Lower leg skin (tissue), 4 donors: ENCODE measurements around the gene PTPN2. TPM values are rescaled to one million over a fixed set of nuclear protein-coding genes. Genes with fewer than 3 reads are reported as not detected.

ENCODE experiments used
- DNase-seq, 2 donors: peaks; one replicate each; pipeline ENCODE4 v3.0.0-alpha.2; 2019; ENCODE audit warnings: low spot score in 2 of 2
- H3K4me3 ChIP-seq: fragments of 200-600 bp; sonication (generic); 2 replicates; pipeline ENCODE4 v1.5.1; 2017; ENCODE audit warnings: mild to moderate bottlenecking, low read depth; ENCODE audit not compliant: poor library complexity, severe bottlenecking
- CTCF ChIP-seq, 3 donors: fragments of 450-650 bp; IDR thresholded peaks; one replicate each; pipeline ENCODE4 v1.5.1; 2016; ENCODE audit warnings: antibody characterized with exemption in 3 of 3, mild to moderate bottlenecking in 3 of 3, moderate library complexity in 2 of 3
- POLR2A ChIP-seq, 2 donors: fragments of 450-650 bp; IDR thresholded peaks; one replicate each; pipeline ENCODE4 v1.6.1; 2016 to 2017; ENCODE audit warnings: antibody characterized with exemption in 2 of 2, mild to moderate bottlenecking in 1 of 2, moderate library complexity in 1 of 2
- WGBS, 2 donors: methylation state at CpG; one replicate each; pipeline ENCODE4 v1.1.5; 2018; 5-methylcytosine and 5-hydroxymethylcytosine counted together
- intact Hi-C: fragments of 100-400 bp; cut with DNase I; formaldehyde crosslinking; loops from one replicate; pipeline ENCODE4 v1.15.0; 2023; ENCODE audit warnings: low total_unique reads
- total RNA-seq, 4 donors: library from RNA; depleted of rRNA; stranded (reverse); fragments of >200 nt; gene quantifications; one replicate each; pipeline ENCODE4 v1.1.0, GENCODE V29; 2016

The PTPN2 gene
- total RNA-seq, 4 donors from 2014 or later, result 26.0 to 53.2 (median 40.4) TPM

GRCh38 chr18:12796448-12796847, 87.6 kb downstream of the PTPN2 start:
- DNase-seq, result no peak
- 85% methylated on average over 3 of the region's 3 CpGs for WGBS, 2 donors

GRCh38 chr18:12791610-12792009, 92.4 kb downstream of the PTPN2 start:
- TF ChIP-seq POLR2A (IDR thresholded peaks at IDR 0.05) (no peak), CTCF (IDR thresholded peaks at IDR 0.05) (no peak)
- no peak overlapping the region for H3K4me3 ChIP-seq
- no peak for DNase-seq
- intact Hi-C loops, result no loop called here
- 84 to 88% methylated on average over 5 of the region's 5 CpGs for WGBS, 2 donors

More at GRCh38 chr18:12796448-12796847, 87.6 kb downstream of the PTPN2 start:
- TF ChIP-seq POLR2A (IDR thresholded peaks at IDR 0.05) (no peak), CTCF (IDR thresholded peaks at IDR 0.05) (no peak)
- no peak overlapping the region for H3K4me3 ChIP-seq
- intact Hi-C loops, result no loop called here

GRCh38 chr18:12786669-12787068, 97.4 kb downstream of the PTPN2 start:
- intact Hi-C loops, result no loop called here
- TF ChIP-seq CTCF (IDR thresholded peaks at IDR 0.05) (no peak), POLR2A (IDR thresholded peaks at IDR 0.05) (no peak)
- H3K4me3 ChIP-seq, result no peak overlapping the region
- DNase-seq, result no peak
- 88 to 91% methylated on average over 2 of the region's 2 CpGs for WGBS, 2 donors

- 83 to 88% methylated on average over 8 of the region's 8 CpGs for WGBS, 2 donors
- peak in 1 of 2 donors; percentile 72 for DNase-seq
- no peak for TF ChIP-seq CTCF (IDR thresholded peaks at IDR 0.05)
- no peak for TF ChIP-seq POLR2A (IDR thresholded peaks at IDR 0.05)
- intact Hi-C loops, result no loop called here
- H3K4me3 ChIP-seq, result no peak overlapping the region
Measured at GRCh38 chr18:12783524-12783923, 100.5 kb downstream of the PTPN2 start.

GRCh38 chr18:12782521-12782920, 101.5 kb downstream of the PTPN2 start:
- H3K4me3 ChIP-seq, result no peak overlapping the region
- intact Hi-C loops, result no loop called here
- WGBS, 2 donors, result 85 to 89% methylated on average over 6 of the region's 6 CpGs
- DNase-seq, result peak in 1 of 2 donors; percentile 23
- TF ChIP-seq CTCF (IDR thresholded peaks at IDR 0.05) (no peak), POLR2A (IDR thresholded peaks at IDR 0.05) (no peak)

- DNase-seq, result peak; percentile 5 to 43
- intact Hi-C loops, result no loop called here
- 93 to 94% methylated on average over 21 of the region's 21 CpGs for WGBS, 2 donors
- no peak overlapping the region for H3K4me3 ChIP-seq
- no peak for TF ChIP-seq CTCF (IDR thresholded peaks at IDR 0.05)
- TF ChIP-seq POLR2A (IDR thresholded peaks at IDR 0.05), result no peak
Measured at GRCh38 chr18:12779456-12779855, 104.6 kb downstream of the PTPN2 start.
